GM12875 (cell line): ENCODE data around the gene EYS.
"Not testable (repeated sequence)": the region's sequence is repeated elsewhere in the genome, so short reads cannot be mapped to it uniquely, and the experiment has no call there.

Source experiments
- H3K4me3 ChIP-seq: one replicate; pipeline ENCODE4 v1.5.1; 2011; ENCODE audit warnings: low read depth, low read length, control low read depth
- CTCF ChIP-seq: IDR thresholded peaks from 2 replicates; pipeline ENCODE4 v1.5.1; 2011; ENCODE audit warnings: low read depth, mild to moderate bottlenecking, control low read depth, inconsistent platforms, low read length, moderate library complexity, borderline replicate concordance; ENCODE audit not compliant: insufficient read depth

EYS gene

GRCh38 chr6:63904650-63905248, 1802.3 kb downstream of the EYS start:
- no peak for TF ChIP-seq CTCF
- H3K4me3 ChIP-seq = no peak overlapping the region

GRCh38 chr6:63899550-63899949, 1807.5 kb downstream of the EYS start:
- no peak for TF ChIP-seq CTCF
- no peak overlapping the region for H3K4me3 ChIP-seq

GRCh38 chr6:63897952-63898351, 1809.1 kb downstream of the EYS start:
- H3K4me3 ChIP-seq = no peak overlapping the region
- no peak for TF ChIP-seq CTCF

GRCh38 chr6:63897459-63897858, 1809.6 kb downstream of the EYS start:
- no peak for TF ChIP-seq CTCF
- H3K4me3 ChIP-seq = no peak overlapping the region

GRCh38 chr6:63888416-63888815, 1818.6 kb downstream of the EYS start:
- no peak overlapping the region for H3K4me3 ChIP-seq
- TF ChIP-seq CTCF = no peak

GRCh38 chr6:63887804-63888203, 1819.2 kb downstream of the EYS start:
- H3K4me3 ChIP-seq = not testable (repeated sequence)

- no peak overlapping the region for H3K4me3 ChIP-seq
- TF ChIP-seq CTCF = no peak
Observed at GRCh38 chr6:63887002-63887751, 1819.8 kb downstream of the EYS start.
